ENCODE results near the gene HOXC9.

- TF ChIP-seq ZNF292 (tag by site-specific recombination; IDR thresholded peaks at IDR 0.05; ENCODE audit: borderline replicate concordance, low read depth) = no peak
- TF ChIP-seq ZNF768 (tag by site-specific recombination; IDR thresholded peaks at IDR 0.05) = no peak
- no peak for TF ChIP-seq GLIS1 (tag by site-specific recombination; IDR thresholded peaks at IDR 0.05)
- TF ChIP-seq ZNF24 (tag by site-specific recombination; IDR thresholded peaks at IDR 0.05) = no peak
Observed at GRCh38 chr12:53964315-53964713, 35.6 kb upstream of the HOXC9 start.

All from HEK293 (cell line).